Stimulated activated CD4-positive, alpha-beta T cell treated with anti-CD3 and anti-CD28 coated beads, Interleukin-4, amount 100 ng/mL, for 24 hours (primary cell): ENCODE data around the gene FAM13C.
"Not testable (repeated sequence)": the region's sequence is repeated elsewhere in the genome, so short reads cannot be mapped to it uniquely, and the experiment has no call there.

Source experiments
- DNase-seq: peaks from one replicate; pipeline ENCODE4 v3.0.0-alpha.2; 2020

Gene FAM13C

GRCh38 chr10:59272061-59272460 lies 90.3 kb downstream of the FAM13C start:
- no peak for DNase-seq

- DNase-seq = no peak
Measured at GRCh38 chr10:59271160-59271559, 91.2 kb downstream of the FAM13C start.

DNA sequence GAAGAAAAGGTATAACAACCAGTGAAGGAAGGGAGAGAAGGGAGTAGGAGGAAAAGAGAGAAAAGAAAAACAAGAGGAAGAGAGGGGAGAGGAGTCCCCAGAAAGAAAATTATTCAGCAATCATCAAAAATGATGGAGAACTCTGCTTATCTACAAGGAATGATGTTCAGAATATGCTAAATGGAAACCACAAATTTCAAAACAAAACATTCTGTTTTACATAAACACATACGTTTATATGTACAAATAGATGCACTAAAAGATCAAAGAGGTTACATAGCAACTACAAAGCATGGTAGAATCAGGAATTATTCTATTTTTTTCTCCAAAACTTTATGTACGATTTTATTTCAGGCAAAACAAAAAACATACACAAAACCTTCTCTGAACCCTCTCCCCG lies 91.9 kb downstream of the FAM13C start:
- DNase-seq = no peak

GRCh38 chr10:59269651-59270050 lies 92.7 kb downstream of the FAM13C start:
- DNase-seq = no peak

DNA sequence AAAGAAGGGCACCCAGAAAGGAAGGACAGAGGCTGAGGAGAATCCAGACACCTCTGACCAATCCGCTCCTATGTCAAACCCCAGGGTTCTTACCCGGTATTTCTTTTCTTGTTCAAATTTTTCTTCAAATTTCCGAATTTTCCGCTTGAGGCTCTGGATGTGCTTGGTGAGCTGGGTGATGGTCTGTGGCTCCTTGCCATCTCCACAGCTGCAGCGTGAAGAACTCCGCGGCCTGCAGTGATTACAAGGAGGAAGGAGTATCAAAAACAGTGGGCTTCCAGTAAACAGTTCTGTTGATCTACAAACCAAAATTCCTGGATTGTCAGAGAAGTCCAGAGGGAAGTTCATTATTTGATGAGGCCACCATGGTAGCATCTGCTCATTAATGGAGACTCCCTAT lies 93.9 kb downstream of the FAM13C start:
- DNase-seq = no peak

DNA sequence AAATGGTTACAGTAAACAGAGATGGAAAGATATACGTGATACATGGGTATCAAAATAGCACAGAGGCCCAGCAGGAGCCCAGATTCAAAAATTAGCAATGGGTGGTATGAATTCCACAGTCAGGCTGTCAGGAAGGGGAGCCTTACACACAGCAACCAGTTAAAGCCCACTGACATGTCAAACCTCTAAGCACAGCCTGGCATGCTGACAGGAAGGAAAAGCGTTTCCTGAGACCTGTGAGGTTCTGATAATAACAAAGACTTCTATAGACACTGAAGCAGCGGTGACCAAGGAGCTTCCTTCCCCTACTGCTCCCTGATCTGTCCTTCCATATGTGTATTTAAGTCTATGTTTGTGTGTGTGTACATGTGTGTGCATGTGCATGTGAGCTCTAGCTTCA lies 96.0 kb downstream of the FAM13C start:
- DNase-seq = no peak

DNA sequence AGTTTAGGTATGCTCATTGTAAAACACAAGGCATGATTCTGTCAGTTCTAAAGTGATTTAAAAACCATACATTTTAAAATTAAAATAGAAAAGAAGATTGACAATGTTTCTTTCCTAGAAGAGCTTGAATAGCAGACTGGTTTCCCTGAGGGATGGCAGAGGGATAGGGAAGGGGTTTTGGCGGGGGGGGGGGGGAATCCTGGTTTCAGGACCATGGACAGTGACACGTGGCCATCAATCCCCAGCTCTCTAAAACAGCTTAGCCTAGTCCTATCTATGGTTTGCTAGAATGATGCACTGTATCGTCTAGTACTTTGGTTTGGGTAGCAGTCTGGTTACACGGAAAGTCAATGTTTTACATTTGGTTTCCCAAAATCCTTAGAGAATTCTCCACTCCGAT lies 97.2 kb downstream of the FAM13C start:
- DNase-seq = no peak

- no peak for DNase-seq
Measured at GRCh38 chr10:59258890-59259289, 103.5 kb downstream of the FAM13C start.

GRCh38 chr10:59257224-59257623 lies 105.1 kb downstream of the FAM13C start:
- DNase-seq = no peak

DNA sequence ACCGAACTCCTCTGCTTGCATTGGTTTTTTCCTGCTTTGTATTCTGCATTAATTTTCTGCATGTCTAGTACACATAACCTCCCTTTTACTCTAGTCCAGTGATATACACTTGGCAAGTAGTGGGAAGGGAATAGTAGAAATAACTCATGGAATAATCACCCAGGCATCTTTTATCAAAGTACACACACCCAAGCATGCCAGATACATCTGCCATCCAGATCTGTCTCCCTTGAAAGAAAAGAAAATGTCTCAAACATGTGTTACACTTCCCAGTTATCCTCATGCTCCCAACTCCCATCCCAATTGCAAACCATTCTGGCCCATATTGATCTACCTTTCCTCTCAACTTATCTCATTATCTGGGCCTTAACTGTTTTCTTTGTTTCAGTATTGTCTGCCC lies 106.9 kb downstream of the FAM13C start:
- no peak for DNase-seq

DNA sequence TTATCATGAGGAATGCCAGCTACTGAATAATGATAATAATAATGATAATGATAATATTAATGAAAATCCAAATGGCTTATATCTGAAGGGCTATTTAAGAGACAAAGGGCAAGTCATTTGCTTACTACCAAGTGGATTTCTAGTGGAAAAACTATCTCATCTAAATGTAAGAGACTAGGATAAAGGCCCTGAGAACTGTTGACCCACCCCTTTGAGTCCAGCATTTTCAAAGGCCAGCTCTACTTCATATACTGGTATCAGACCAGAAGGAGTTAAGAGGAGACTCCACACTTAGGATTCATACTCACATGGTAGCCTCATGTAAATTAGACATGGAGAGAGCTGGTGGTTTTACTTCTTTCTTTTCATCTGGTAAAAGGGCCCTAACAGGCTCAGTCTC lies 109.9 kb downstream of the FAM13C start:
- no peak for DNase-seq

- DNase-seq = no peak
Measured at GRCh38 chr10:59245686-59246085, 116.7 kb downstream of the FAM13C start.

DNA sequence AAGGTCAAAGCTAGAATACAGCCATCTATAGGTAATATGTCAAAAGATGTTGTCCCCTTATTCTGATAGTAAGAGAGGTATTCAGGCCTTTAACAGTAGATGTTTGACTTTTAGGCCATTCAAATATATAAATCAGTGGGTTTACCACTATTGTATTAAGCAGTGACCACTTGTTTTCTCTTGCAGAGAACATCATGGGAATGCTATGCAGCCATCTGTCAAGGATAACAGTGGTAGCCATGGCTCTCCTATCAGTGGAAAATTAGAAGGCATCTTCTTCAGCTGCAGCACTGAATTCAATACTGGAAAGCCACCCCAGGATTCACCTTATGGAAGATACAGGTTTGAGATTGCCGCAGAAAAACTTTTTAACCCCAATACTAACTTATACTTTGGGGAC lies 117.5 kb downstream of the FAM13C start:
- no peak for DNase-seq

- no peak for DNase-seq
Measured at GRCh38 chr10:59243611-59244195, 118.6 kb downstream of the FAM13C start.

DNA sequence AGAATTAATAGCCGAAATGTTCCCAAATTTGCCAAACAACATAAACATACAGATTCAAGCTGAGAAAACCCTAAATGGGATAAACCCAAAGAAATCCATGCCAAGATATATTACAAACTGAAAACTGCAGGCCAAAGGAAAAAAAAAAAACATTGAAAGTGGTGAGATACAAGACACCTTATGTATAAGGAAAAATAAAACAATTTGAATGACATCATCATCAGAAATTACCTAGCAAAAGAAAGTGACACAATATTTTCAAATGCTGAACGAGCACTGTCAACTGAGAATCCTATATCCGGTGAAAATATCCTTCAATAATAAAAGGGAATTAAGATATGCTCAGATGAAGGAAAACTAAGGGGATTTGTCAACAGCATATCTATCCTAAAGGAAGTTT lies 119.4 kb downstream of the FAM13C start:
- no peak for DNase-seq

- DNase-seq = no peak
Measured at GRCh38 chr10:59242057-59242456, 120.3 kb downstream of the FAM13C start.

DNA sequence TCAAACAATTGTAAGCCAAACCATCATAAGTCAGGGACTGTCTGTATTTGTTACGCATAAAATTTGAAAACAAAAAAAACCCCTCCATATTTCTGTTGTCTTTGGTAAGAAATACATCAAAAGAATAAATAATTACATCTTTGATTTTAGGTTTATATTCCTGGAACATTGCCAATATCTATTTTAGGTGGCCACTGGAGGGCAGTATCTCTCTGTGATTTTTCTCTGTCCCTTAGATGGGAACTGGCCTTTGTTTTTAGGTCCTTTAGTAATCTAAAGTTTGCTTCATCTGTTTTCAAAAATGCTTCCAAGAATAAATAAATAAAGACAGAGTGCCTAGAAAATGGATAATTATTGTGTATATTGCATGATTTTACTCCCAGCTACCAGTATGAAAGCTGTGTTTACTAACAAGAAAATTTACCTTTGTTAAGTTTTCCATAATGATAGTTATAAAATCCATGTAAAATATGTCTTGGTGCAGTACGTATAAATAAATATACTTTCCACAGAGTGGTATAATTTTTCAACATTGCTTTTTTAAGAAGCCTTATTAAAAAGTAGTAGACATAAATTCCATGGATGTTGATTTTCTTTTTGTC lies 121.7 kb downstream of the FAM13C start:
- no peak for DNase-seq

- not testable (repeated sequence) for DNase-seq
Measured at GRCh38 chr10:59239108-59239507, 123.2 kb downstream of the FAM13C start.

- no peak for DNase-seq
Measured at GRCh38 chr10:59237775-59238174, 124.6 kb downstream of the FAM13C start.

- no peak for DNase-seq
Measured at GRCh38 chr10:59236064-59236697, 126.2 kb downstream of the FAM13C start.

DNA sequence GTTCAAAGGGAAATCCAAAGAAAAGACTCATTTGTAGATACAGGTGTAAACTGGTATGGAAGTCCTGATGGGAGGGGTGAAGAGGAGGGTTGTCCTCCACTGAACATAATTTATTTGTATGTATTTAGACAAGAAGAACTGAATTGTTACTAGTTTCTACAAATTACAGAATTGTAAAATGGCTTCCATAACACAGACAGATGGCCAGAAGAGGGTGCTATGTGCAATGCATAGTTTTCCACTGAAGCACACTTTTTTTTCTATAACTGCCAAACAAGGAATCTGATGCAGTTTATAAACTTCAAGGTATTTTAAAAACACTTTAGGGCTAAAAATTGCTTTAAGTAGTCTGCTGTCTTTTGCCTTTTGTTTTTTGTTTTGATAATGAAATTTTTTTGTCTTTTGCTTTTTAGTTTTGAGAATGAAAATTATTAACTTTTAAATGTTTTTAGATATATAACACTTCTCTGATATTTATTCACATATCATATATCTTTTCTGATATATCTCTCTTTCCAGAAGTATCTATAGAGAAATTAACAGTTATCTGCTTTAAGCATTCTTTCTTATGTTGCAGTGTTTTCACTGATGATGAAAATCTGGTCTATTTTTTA lies 127.4 kb downstream of the FAM13C start:
- no peak for DNase-seq

GRCh38 chr10:59234194-59234593 lies 128.2 kb downstream of the FAM13C start:
- no peak for DNase-seq

- DNase-seq = no peak
Measured at GRCh38 chr10:59229441-59229840, 132.9 kb downstream of the FAM13C start.

DNA sequence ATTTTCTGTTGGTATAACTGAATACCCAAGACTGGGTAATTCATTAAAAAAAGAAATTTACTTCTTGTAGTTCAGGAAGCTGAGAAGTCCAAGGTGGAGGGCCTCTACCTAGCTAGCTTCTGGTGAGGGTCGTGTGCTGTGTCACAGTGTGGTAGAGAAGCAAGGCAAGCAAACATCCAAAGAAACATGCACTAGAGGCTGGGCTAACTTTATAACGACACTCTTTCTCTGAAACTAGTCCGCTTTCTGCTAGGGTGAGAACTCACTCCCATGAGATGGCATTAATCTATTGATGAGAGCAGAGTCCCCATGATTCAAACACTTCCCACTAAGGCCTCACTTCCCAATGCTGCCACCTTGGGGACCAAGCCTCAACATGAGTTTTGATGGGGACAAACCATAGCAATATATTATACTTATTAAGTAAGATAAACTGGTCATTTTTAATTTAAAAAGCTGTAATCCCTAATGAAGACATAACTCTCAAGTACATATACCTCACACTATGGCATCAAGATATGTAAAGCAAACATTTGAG lies 135.1 kb downstream of the FAM13C start:
- no peak for DNase-seq
